DOHH2 (cell line): ENCODE data around the gene TOGARAM2.

ENCODE experiments used
- H3F3A ChIP-seq: fragments of 200-600 bp; sonication (generic), shearing (Covaris generic); 2 replicates; pipeline ENCODE4 v1.6.0; 2016; ENCODE audit warnings: antibody characterized with exemption, mild to moderate bottlenecking; ENCODE audit not compliant: control insufficient read depth, insufficient read depth
- H3K27ac ChIP-seq: fragments of 200-600 bp; sonication (generic); 2 replicates; pipeline ENCODE4 v1.5.1; 2014; ENCODE audit warnings: low read depth, mild to moderate bottlenecking, low read length, moderate library complexity
- H3K27me3 ChIP-seq: fragments of 200-600 bp; sonication (generic); 2 replicates; pipeline ENCODE4 v1.6.1; 2014; ENCODE audit warnings: mild to moderate bottlenecking, low read length, mixed read lengths; ENCODE audit not compliant: control insufficient read depth
- H3K36me3 ChIP-seq: fragments of 200-600 bp; sonication (generic); 2 replicates; pipeline ENCODE4 v1.6.1; 2014; ENCODE audit warnings: mild to moderate bottlenecking, low read length, moderate library complexity, mixed read lengths; ENCODE audit not compliant: control insufficient read depth
- H3K4me1 ChIP-seq: fragments of 200-600 bp; sonication (generic); 2 replicates; pipeline ENCODE4 v1.6.1; 2014; ENCODE audit warnings: mild to moderate bottlenecking, low read length, mixed read lengths; ENCODE audit not compliant: control insufficient read depth
- H3K4me2 ChIP-seq: fragments of 200-600 bp; sonication (generic); 2 replicates; pipeline ENCODE4 v1.6.0; 2014; ENCODE audit warnings: mild to moderate bottlenecking, low read length, moderate library complexity
- H3K4me3 ChIP-seq: fragments of 200-600 bp; sonication (generic); 2 replicates; pipeline ENCODE4 v1.5.1; 2014; ENCODE audit warnings: mild to moderate bottlenecking, low read length, mixed read lengths
- H3K79me2 ChIP-seq: fragments of 200-600 bp; sonication (generic); 2 replicates; pipeline ENCODE4 v1.6.1; 2014; ENCODE audit warnings: mild to moderate bottlenecking, low read length, mixed read lengths; ENCODE audit not compliant: control insufficient read depth
- H3K9me2 ChIP-seq: fragments of 200-600 bp; sonication (generic); replicated peaks from 2 replicates; pipeline ENCODE4 v1.6.1; 2014; ENCODE audit warnings: mild to moderate bottlenecking, low read length, mixed read lengths; ENCODE audit not compliant: control insufficient read depth
- H3K9me3 ChIP-seq: fragments of 200-600 bp; sonication (generic); 2 replicates; pipeline ENCODE4 v1.6.1; 2014; ENCODE audit warnings: antibody characterized with exemption, low read length, mixed read lengths; ENCODE audit not compliant: control insufficient read depth, insufficient read depth
- H4K20me1 ChIP-seq: fragments of 200-600 bp; sonication (generic); 2 replicates; pipeline ENCODE4 v1.6.0; 2014; ENCODE audit warnings: low read depth, mild to moderate bottlenecking, antibody characterized with exemption, low read length, moderate library complexity; ENCODE audit not compliant: control insufficient read depth, insufficient read depth
- EZH2phosphoT487 ChIP-seq: fragments of 200-600 bp; sonication (generic); IDR thresholded peaks from 2 replicates; pipeline ENCODE4 v1.6.1; 2017; ENCODE audit warnings: borderline replicate concordance, mild to moderate bottlenecking, antibody characterized with exemption, low read length, moderate library complexity, mixed read lengths
- TF ChIP-seq, protein P1 (sequence below): fragments of 200-600 bp; sonication (generic); IDR thresholded peaks from one replicate; pipeline ENCODE4 v1.5.1; 2014; ENCODE audit warnings: antibody characterized with exemption, mild to moderate bottlenecking, low read depth, low read length; ENCODE audit not compliant: poor library complexity, severe bottlenecking

Gene TOGARAM2

DNA sequence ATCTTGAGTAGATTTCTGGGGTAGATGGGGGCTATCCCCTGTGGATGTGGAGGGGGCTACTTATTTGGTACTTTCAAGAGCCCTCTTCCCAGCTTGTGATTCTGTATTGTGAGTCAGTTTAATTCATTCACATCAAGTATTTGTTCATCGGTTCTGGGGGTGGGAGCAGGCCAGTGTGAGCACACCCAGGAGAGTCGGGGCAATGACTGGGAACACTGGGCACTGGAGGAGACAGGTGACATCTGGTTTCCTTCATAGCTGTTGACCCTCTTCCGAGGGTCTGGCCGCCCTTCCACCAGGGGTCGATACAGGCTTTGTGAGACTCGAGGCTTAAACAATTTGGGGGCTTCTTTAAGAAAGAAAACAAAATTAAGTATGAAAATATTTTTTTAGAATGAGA, 2.5 kb upstream of the TOGARAM2 start:
- no peak overlapping the region for H3K4me3 ChIP-seq
- TF ChIP-seq EZH2phosphoT487, result no peak
- TF ChIP-seq, protein P1, sequence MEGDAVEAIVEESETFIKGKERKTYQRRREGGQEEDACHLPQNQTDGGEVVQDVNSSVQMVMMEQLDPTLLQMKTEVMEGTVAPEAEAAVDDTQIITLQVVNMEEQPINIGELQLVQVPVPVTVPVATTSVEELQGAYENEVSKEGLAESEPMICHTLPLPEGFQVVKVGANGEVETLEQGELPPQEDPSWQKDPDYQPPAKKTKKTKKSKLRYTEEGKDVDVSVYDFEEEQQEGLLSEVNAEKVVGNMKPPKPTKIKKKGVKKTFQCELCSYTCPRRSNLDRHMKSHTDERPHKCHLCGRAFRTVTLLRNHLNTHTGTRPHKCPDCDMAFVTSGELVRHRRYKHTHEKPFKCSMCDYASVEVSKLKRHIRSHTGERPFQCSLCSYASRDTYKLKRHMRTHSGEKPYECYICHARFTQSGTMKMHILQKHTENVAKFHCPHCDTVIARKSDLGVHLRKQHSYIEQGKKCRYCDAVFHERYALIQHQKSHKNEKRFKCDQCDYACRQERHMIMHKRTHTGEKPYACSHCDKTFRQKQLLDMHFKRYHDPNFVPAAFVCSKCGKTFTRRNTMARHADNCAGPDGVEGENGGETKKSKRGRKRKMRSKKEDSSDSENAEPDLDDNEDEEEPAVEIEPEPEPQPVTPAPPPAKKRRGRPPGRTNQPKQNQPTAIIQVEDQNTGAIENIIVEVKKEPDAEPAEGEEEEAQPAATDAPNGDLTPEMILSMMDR, result no peak
- H3K36me3 ChIP-seq, result no peaks in the 10 kb centered on the region
- H3K4me2 ChIP-seq, result no peak overlapping the region
- no peaks in the 10 kb centered on the region for H3K9me3 ChIP-seq
- H3K27me3 ChIP-seq, result no peaks in the 10 kb centered on the region
- H3F3A ChIP-seq, result no peaks in the 10 kb centered on the region
- H3K9me2 ChIP-seq, result no peaks in the 10 kb centered on the region
- no peaks in the 10 kb centered on the region for H4K20me1 ChIP-seq
- H3K4me1 ChIP-seq, result no peaks in the 10 kb centered on the region
- no peaks in the 10 kb centered on the region for H3K79me2 ChIP-seq
- H3K27ac ChIP-seq, result no peak overlapping the region

GRCh38 chr2:28979041-28979440, 2.1 kb upstream of the TOGARAM2 start:
- Histone ChIP-seq H3K36me3 (no peaks in the 10 kb centered on the region), H3K9me2 (no peaks in the 10 kb centered on the region), H3K27ac (no peak overlapping the region), H4K20me1 (no peaks in the 10 kb centered on the region), H3F3A (no peaks in the 10 kb centered on the region), H3K4me1 (no peaks in the 10 kb centered on the region), H3K4me3 (no peak overlapping the region), H3K27me3 (no peaks in the 10 kb centered on the region), H3K9me3 (no peaks in the 10 kb centered on the region), H3K79me2 (no peaks in the 10 kb centered on the region), H3K4me2 (no peak overlapping the region)
- no peak for TF ChIP-seq EZH2phosphoT487
- TF ChIP-seq, protein P1, result no peak

GRCh38 chr2:28979576-28980366, 1.3 kb upstream of the TOGARAM2 start:
- Histone ChIP-seq H3K4me2 (no peak overlapping the region), H3F3A (no peaks in the 10 kb centered on the region), H3K9me3 (no peaks in the 10 kb centered on the region), H3K36me3 (no peaks in the 10 kb centered on the region), H3K9me2 (no peaks in the 10 kb centered on the region), H3K79me2 (no peaks in the 10 kb centered on the region), H3K4me1 (no peaks in the 10 kb centered on the region), H3K27me3 (no peaks in the 10 kb centered on the region), H3K27ac (no peak overlapping the region), H4K20me1 (no peaks in the 10 kb centered on the region), H3K4me3 (no peak overlapping the region)
- TF ChIP-seq, protein P1, result no peak
- TF ChIP-seq EZH2phosphoT487, result no peak
